Activated CD4-positive, alpha-beta T cell treated with anti-CD3 and anti-CD28 coated beads for 4 hours (primary cell): ENCODE data around the gene MIER2.
A peak's percentile ranks its signal among the peaks of the same experiment; 100 is the strongest.

Experiments
- DNase-seq, 2 donors: peaks; one replicate each; pipeline ENCODE4 v3.0.0-alpha.2; 2020

Gene MIER2

DNA sequence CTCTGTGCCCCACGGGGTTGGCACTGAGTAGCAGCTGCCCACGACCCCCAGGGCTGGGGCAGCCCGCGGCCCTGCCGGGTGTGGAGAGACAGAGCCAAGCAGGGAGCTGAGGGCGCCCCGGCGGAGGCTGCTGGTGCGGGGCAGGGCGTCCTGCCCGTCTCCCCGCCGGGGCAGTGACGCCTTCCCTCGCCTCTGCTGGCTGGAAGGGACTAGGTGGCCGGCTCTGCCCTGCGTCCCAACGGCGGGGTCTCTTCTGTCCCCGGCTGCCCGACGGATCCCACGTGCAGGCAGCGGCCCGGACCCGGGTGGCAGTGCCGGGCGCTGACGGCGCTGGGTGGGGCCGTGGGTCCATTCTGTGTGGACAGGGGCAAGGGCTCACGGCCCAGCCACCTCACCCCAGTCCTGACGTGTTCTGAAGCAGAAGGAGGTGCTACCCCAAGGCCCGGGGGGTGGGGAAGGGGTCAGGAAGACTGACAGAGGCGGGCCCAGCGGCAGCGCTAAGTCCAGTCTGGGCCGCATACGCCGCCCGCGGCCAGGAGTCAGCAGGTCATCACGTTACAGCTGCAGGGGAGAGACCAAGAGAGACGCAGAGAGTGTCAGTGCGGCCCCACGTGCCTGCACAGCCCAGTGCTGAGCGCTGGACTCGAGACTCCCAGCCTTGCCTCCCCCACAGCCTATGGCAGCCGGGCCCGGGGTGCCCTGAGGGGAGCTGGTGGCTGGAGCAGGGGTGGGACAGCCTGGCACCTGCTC is 38.3 kb downstream of the MIER2 start:
- DNase-seq = no peak

DNA sequence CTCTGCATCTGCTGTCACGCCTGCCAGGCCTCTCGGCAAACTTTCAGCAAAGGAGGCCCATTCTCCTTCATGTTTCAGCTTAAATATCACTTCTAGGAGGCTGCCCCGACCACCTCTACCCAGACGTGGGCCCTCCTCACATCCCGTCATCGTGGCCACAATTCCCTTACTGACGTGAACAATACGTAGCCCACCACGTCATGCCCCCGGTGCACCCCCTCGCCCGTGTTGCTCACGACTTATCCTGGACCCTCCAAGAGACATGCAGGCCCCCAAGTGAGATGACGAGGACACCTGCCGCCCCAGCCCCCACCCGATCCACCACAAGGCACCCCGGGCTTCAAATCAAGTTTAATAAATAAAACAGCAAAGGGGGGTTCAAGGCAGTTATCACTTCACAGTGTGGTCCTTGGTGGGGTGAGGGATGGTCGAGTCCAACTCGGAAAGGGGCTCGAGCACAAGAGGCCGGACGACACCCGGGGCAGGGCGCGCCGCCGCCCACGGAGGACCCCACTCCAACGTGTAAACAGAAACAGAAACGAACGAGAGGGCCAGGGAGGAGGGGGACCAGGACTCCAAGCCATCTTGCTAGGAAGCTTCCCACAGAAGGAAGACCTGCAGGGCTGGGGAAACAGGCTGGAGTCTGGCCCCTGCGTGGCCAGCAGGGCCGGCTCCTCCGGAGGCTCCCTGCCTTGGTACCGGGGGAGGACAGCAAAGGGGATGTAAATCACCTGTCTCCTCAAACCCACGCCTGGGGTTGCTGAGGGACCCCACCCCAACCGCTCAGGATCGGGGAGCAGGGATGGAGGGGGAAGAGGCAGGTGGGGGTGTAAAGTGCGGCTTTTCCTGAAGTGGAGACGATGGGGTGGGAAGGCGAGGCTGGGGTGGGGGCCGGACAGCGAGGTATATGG is 39.1 kb downstream of the MIER2 start:
- no peak for DNase-seq

DNA sequence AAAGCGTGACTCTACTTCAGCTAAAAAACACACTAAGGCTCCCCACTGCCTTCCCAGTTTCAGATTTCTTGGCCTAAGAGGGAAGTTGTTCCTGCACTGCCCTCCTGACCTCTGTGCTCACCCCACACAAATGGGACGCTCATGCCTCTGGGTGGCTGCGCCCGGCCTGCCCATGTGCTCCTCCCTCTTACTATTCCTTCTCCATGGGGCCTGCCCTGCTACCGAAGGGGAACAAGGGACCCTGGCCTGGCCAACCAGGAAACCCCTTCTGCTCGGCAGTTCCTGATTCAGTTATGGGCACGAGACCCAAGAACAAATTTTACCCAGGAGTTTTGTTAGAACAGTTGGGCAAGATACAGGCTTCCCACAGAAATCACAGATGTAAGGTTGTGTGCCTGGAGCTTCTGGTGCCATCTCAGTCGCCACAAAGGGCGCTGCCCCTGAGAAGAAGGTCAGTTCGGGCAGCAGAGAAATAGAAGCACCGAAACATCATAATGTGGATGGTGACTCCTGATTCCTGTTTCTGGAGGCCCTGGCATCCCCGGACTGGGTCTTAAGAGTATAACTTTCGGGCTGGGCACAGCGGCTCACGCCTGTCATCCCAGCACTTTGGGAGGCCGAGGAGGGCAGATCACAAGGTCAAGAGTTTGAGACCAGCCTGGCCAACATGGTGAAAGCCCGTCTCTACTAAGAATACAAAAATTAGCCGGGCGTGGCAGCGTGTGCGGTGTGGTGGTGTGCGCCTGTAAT is 47.9 kb downstream of the MIER2 start:
- DNase-seq = no peak

DNA sequence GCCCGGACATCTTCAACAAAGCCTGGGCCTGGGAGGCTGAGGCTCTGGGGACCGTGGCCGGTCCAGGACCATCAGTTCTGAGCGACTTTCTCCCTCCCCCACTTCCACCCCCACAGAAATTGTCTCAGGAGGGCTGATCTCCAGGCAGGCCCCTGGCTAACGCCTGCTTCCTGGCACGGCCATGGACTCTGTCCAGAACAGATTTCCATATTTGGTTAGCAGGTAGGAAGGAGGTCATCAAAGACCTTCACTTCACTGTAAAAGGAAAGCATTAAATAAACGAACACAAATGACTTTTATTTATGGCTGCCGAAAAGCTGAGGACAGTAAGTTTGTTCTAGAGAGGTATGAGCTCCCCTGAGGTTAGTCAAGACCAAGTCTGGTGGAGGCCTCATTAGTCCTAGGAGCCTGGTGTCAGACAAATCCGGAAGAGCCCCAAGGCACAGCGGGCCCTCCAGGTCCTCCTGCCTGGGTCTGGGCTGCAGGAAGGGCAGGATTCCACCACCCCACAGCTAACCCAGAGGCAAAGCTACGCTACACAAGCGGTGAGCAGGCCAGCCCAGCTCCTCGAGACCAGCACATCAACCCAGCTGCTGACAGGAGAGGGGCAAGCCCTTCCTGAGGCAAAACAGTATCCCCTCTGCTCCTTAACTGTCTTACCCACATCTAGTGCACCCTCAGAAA is 48.8 kb downstream of the MIER2 start:
- DNase-seq = no peak

DNA sequence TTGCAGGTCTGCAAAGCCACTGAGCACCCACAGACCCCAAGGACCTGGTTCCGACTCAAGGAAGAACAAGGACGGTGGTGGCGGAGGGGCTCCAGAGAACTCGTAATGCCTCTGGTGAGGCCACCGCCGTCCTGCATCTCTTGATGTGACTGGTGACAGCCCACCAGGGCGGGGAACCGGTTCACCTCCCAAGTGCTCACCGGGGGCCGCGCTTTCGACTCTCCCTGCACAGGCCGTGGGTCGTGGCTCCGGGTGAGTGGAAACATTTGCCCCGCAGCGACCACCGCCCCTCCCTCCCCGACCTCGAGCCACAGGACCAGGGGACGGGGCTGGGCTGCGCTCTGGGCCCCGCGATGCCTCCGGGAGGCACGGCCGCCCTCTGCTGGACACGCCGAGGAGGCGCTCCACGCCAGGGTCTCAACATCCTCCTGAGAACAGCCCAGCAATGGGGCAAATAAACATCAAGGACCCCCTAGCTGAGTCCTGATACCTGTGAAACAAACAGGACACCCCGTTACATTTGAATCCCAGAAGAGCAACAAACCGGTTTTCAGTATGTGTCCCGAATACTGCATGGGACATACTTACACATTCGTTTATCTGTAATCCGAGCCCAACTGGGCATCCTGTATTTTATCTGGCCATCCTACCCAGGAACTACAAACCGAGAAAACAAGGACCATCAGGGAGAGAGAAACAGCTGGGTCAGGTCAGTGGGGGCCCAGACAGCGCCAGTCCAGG is 49.5 kb downstream of the MIER2 start:
- DNase-seq = peak; percentile 36 to 37

DNA sequence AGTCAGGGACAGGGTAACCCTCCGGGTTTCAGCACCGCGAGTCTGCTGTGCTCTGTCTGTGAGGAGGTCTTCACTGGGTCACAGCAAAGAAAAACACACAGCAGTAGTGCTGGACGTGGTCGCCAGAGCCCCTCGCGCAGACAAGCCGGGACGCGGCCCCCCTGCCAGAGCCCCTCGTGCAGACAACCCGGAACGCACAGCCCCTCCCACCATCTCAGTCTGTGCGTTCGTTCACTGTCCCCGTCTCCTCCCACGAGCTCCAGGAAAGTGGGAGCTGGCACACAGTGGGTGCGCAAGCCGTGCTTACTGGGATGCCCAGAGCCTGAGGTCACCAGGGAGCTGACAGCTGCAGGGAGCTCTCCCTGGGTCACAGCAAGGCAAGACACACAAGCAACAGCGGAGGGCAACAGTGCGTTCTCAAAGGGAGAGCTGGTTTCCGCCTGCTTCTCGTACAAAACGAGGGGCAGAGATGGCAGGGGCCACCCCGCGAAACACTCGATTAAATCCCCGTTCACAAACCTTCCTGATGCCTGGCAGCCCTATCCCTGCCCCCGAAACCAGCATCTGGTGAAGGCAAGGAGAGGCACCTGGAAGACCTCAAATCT is 50.2 kb downstream of the MIER2 start:
- no peak for DNase-seq

DNA sequence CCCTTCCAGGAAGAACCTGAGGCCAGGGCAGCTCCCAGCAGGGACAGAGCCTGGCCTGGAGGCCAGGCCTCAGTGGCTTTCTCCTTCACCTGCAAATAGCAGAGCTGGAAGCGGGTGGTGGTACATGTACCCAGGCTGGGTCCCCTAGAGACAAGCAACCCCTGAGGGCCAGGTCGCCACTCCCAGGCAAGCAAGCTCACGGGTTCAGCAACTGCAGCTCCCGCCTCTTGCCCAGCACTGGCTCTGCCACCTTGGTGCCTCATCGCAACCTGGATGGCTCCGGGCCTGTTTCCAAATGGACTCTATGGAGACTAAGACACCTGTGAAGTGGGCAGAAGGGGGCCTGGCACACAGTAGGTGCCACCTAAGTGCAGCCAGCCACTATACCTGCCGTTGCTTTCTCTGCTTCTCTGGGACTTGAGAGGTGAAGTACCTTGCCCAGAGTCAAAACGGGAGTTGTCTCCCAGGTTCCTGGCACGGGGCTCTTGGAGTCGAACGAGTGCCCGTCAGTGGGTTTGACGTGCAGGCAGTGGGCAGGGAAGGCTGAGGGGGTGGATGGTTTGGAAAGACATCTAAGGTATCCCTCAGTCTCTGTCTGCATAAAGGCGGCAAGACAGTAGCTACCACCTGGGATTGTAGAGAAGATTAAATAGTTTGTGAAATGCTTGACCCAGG is 51.0 kb downstream of the MIER2 start:
- DNase-seq = no peak

DNA sequence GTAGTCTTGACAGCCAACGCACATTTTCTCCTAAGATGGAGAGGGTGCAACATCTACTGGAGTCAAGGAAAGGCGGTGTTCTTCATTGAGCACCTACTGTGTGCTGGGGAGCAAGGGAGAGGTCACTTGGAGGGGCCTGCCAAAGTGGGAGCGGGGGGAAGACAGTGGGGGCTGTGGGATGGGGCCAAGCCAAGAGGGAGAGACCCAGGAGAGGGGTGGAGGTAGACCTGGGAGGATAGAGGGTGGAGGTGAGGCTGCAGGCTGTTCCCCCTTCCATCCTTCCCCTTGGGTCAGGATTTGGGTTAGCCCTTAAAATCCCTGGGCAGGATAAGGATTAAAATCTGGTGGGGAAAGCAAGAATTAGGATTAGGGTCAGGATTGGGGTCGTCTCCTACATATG is 51.6 kb downstream of the MIER2 start:
- no peak for DNase-seq

DNA sequence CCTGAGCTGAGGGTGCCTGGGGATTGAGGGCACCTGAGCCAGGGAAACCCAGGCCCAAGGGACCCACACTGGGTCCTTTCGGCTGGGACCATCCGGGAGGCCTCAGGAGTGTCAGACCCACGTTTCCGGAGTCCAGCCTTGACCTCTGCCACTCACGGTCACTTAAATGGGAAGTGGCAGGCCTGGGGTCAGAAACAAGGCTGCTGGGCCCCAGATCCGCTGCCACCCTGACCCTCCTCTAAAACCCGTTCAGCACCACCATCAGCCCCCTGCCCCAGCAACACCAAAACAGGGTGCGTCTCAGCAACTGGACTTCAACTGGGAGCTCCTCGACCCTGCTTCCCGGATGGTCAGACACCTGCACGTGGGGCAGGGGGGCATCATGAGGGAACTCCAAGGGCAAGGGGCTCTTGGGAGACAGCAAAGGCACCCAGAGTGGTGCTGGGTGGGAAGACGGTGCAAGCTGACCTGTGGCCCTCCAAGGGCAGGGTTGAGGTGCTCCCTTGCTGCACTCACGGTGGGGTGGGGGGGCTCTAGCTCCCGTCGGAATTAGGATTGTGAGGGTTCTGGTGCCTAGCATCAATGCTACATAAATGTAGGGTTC is 52.2 kb downstream of the MIER2 start:
- no peak for DNase-seq

DNA sequence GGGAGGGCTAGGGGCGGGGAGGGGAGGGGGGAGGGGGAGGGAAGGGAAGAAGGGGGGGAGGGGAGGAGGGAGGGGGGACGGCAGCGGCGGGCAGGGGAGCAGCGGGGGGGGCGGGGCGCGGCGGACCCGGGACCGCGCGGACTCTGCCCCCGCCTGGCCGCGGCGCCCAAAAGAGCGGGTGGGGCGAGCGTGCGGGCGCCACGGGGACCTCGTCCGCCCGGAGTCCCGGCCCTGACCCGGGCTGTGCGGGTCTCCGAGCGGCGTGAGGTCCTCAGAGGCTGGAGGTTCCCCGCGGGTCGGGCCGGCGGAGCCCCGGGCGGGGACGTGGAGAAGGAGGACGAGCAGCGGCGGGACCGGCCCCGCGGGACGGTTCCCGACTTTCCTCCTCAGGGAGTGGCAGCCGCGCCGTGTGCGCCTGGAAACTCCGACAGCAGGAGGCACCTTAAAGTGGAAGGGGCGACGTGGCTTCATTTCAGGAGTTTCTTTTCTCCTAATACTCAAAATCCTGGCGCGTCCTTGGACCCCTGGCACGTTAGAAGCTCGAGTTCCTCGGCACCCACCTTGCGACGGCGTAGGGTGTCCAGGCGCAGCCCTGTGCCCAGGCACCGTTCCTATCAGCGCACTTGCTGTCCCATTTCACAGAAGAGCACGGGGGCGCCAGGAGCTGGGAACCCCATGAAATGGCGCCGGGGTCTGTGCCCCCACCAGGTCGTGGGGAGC is 52.9 kb downstream of the MIER2 start:
- DNase-seq = no peak

DNA sequence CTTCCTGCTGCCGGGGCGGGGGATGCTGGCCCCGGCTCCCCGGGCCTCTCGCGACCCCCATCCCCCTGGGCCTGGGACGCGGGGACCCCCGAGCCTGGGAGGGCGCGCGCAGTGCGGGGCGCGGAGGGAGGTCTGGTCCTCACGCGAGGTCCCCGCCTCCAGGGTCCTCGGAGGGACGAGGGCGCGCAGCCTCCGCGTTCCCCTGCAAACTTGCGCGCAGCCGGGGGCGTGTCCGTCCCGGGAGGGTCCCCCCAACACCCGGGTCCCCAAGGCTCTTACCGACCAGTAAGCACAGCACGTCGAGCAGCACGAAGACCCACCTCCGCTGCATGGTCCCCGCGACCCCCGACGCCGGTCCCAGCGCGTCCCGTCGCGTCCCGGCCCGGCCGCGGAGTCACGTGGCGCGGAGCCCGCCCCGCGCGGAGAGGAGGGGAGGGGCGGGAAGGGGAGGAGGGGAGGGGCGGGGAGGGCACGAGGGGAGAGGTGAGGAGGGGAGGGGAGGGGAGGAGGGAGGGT is 53.5 kb downstream of the MIER2 start, which contains the start of gene PLPP2:
Gene PLPP2 (minus strand): TSS at position 398 of the 516 bp plus-strand sequence. CDS start 67 bp downstream, at position 331.
- no peak for DNase-seq

DNA sequence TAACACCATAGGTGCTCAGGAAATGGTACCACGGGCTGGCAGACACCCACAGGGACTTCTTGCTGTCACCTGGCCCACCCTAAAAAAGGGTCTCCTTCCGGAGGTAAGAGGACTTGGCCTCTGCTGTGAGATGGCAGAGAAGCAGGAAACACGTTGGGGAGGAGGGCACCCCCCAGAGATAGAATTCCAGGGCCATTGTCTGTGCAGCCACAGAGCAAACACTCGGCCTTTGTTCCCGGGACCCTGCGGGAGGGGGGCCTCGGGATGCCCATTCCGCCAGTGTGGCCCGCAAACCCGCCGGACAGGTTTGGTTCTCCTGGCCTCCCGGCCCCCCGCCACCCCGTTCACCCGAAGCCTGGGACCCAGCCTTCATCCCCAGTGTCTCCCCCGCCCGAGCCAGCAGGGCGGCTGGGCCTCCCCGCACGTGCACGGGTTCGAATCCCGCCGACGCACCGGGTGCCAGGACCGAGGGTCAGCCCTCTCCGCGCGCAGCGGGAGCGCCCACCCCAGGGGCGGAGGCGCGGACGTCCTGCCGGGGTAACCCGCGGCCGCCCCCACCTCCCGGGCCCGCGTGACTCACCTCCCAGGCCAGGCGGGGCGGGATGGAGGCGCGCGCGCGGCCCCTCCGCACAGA is 54.1 kb downstream of the MIER2 start:
- DNase-seq = peak in 1 of 2 donors; percentile 30

DNA sequence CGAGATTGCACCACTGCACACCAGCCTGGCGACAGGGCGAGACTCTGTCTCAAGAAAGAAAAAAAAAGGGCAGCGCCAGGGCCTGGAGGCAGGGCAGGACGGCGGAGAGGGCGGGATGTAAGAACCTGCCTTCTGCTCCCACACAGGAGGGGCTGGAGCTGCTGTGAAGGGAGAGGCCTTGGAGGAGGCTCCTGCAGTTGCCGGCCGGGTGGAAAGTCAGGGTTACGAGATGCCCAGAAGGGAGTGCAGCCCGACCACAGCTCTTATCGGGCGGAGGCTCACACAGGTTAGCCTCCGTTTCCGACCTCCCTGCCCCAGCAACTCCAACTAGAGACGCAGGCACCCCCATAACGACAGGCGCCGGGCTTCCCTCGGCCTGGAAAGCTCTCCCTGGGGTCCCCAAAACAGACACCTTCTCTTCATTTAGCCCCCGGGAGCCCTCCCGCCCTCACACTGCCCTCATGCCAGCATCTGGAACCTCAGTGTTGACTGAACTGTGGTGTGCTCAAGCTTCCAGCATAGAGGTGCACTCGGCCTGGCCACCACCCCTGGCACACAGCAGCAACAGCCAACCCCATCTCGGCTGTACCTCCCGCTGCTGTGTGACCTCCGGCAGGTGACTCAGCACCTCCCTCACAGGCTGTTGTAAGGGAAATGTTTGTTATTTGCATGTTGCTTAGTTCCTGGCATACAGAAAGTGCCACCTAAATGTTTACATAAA is 54.8 kb downstream of the MIER2 start:
- peak; percentile 37 to 46 for DNase-seq

DNA sequence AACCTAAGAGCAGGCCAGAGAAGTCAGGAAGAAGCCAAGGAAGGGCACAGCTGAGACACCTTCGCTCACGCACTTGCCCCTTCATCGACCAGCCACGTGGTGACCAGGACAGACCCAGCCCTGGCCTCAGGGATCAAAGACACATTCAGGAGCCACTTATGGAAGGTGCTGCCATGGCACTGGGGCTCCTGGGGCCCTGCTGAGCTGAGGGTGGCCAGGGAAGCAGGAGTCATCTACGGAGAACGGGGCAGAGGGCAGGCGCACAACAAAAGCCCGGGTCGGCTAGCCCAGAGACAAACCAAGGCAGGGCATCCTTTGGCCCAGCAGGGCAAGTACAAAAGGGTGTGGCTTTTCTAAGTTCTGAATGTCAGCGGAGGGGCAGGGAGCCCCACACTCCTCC is 55.7 kb downstream of the MIER2 start:
- DNase-seq = no peak

DNA sequence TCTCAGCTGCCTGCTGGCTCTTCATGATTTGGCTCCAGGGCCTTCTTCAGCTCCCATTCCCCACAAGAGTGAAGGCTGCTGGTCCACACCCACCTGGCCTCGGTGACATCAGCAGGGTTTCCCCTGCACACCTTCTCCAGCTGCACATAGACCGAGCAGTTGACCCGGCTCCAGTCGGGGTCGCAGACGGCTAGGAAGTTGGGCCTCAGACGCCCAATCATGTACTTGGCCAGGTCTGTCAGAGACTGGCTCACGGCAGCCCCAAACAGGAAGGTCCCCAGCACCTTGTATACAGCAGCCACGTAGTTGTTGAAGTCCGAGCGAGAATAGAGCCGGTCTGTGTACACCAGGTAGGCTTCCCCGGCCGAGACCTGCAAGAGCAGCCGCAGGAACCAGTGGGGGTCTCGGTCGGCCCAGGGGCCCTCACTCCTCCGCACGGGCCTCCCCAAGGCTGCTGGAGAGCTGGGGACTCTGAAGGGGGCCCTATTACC is 57.2 kb downstream of the MIER2 start:
- no peak for DNase-seq

DNA sequence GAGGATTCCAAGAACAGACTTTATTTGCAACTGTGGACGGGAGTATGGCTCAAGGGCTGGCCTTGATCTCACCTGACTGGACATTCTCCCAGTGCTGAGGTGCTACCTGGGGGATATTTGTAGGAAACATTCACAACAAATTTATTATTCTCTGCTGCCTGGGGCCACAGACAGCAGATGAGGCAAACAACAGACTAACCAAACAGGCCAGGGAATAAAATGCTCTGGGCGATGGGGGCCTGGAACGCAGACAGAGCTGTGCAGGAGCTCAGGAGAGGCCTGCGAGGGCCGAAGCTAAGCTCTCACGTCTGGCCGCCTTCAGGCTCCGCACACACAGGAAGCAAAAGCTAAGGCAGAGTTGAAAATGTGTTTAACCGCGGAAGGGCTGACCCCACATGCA is 61.2 kb downstream of the MIER2 start:
- DNase-seq = no peak

DNA sequence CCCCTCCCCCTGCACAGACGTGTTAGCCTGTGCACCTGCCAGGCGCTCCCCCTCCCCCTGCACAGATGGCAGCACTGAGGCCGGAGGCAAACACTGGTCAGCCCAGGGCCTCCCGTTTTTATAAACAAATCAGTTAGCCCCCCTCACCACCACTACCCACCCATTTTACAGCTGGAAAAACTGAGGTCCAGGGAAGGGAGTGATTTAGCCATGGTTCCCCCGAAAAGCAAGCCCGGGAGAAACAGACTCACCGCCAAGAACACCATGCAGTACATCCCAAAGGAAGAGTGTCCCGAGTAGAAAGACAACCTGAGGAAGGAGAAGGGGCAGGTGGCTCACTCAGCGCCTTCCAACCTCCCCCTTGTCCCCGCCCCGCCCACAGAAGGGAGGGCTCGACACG is 62.1 kb downstream of the MIER2 start:
- no peak for DNase-seq

DNA sequence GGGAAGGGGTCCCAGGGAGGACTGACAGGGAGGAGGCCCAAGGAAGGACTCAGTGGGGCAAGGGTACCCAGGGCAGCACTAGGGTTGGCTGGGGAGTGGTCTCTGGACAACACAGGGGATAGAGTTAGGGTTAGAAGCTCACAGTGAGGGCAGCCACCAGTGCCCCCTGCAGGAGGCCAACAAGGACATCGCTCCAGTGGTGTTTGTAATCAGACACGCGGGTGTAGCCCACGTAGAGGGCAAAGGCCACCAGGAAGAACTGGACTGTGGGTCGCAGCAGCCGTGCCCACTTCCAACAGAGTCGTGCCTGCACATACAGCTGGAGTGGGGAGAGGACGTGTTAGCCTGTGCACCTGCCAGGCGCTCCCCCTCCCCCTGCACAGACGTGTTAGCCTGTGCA is 62.6 kb downstream of the MIER2 start:
- no peak for DNase-seq
